Dendritic cell treated with granulocyte-macrophage colony-stimulating factor and Interleukin-4, amounts not matched to agents 40 ng/mL and 50 ng/mL, for 4 days (primary cell): ENCODE results near the gene PLCL2.

ENCODE experiments used
- H3K27ac Mint-ChIP-seq: one replicate; pipeline ENCODE4 v1.8.0; 2022; ENCODE audit warnings: mild to moderate bottlenecking, mixed read lengths
- H3K27me3 Mint-ChIP-seq: one replicate; pipeline ENCODE4 v1.8.0; 2022; ENCODE audit warnings: mild to moderate bottlenecking, mixed read lengths
- H3K36me3 Mint-ChIP-seq: one replicate; pipeline ENCODE4 v1.8.0; 2022; ENCODE audit warnings: low read depth, mixed read lengths
- H3K4me1 Mint-ChIP-seq: one replicate; pipeline ENCODE4 v1.8.0; 2022; ENCODE audit warnings: low read depth, mixed read lengths
- H3K4me3 Mint-ChIP-seq: one replicate; pipeline ENCODE4 v1.8.0; 2022; ENCODE audit warnings: mild to moderate bottlenecking, moderate library complexity, mixed read lengths
- H3K9me3 Mint-ChIP-seq: one replicate; pipeline ENCODE4 v1.8.0; 2022; ENCODE audit warnings: mixed read lengths
- intact Hi-C: fragments of 100-400 bp; cut with micrococcal nuclease; formaldehyde crosslinking; loops from one replicate; pipeline ENCODE4 v1.15.0; 2022

Gene PLCL2

GRCh38 chr3:16846373-16847080 is 38.2 kb upstream of the PLCL2 start:
- Mint-ChIP-seq H3K9me3 (no peaks in the 10 kb centered on the region), H3K4me3 (no peak overlapping the region), H3K4me1 (peaks cover 83% of the 10 kb centered on the region), H3K27me3 (no peaks in the 10 kb centered on the region), H3K36me3 (no peaks in the 10 kb centered on the region), H3K27ac (peak overlapping the region; percentile 40)
- intact Hi-C loops = loop anchor here (5.0 kb wide), 1 partner anchor 44 kb away; no protein-coding TSS in a partner anchor

GRCh38 chr3:16848007-16848406 is 36.7 kb upstream of the PLCL2 start:
- Mint-ChIP-seq H3K9me3 (no peaks in the 10 kb centered on the region), H3K27me3 (no peaks in the 10 kb centered on the region), H3K4me1 (peaks cover 68% of the 10 kb centered on the region), H3K4me3 (no peak overlapping the region), H3K27ac (peak overlapping the region; percentile 40), H3K36me3 (no peaks in the 10 kb centered on the region)
- intact Hi-C loops = loop anchor here (5.0 kb wide), 1 partner anchor 46 kb away; no protein-coding TSS in a partner anchor

GRCh38 chr3:16849229-16849628 is 35.5 kb upstream of the PLCL2 start:
- H3K4me1 Mint-ChIP-seq = peaks cover 58% of the 10 kb centered on the region

GRCh38 chr3:16849795-16850194 is 35.0 kb upstream of the PLCL2 start:
- Mint-ChIP-seq H3K4me1 (peaks cover 53% of the 10 kb centered on the region), H3K36me3 (no peaks in the 10 kb centered on the region), H3K9me3 (no peaks in the 10 kb centered on the region), H3K27ac (peak overlapping the region; percentile 89), H3K27me3 (no peaks in the 10 kb centered on the region), H3K4me3 (peak overlapping the region; percentile 44)
- intact Hi-C loops = loop anchor here (5.0 kb wide), 1 partner anchor 47 kb away; no protein-coding TSS in a partner anchor

More at GRCh38 chr3:16849229-16849628, 35.5 kb upstream of the PLCL2 start:
- Mint-ChIP-seq H3K36me3 (no peaks in the 10 kb centered on the region), H3K27me3 (no peaks in the 10 kb centered on the region), H3K4me3 (peak overlapping the region; percentile 44), H3K27ac (peak overlapping the region; percentile 89), H3K9me3 (no peaks in the 10 kb centered on the region)
- intact Hi-C loops = loop anchor here (5.0 kb wide), 1 partner anchor 47 kb away; no protein-coding TSS in a partner anchor

GRCh38 chr3:16855497-16855896 is 29.3 kb upstream of the PLCL2 start:
- Mint-ChIP-seq H3K27me3 (no peaks in the 10 kb centered on the region), H3K27ac (no peak overlapping the region), H3K9me3 (no peaks in the 10 kb centered on the region), H3K4me3 (no peak overlapping the region), H3K4me1 (peaks cover 12% of the 10 kb centered on the region), H3K36me3 (no peaks in the 10 kb centered on the region)
- intact Hi-C loops = no loop called here

- Mint-ChIP-seq H3K36me3 (no peaks in the 10 kb centered on the region), H3K27me3 (no peaks in the 10 kb centered on the region), H3K9me3 (no peaks in the 10 kb centered on the region), H3K27ac (no peak overlapping the region), H3K4me1 (peaks cover 5% of the 10 kb centered on the region), H3K4me3 (no peak overlapping the region)
- intact Hi-C loops = no loop called here
Measured at GRCh38 chr3:16860234-16860633, 24.5 kb upstream of the PLCL2 start.

- no peaks in the 10 kb centered on the region for H3K36me3 Mint-ChIP-seq
- no peak overlapping the region for H3K4me3 Mint-ChIP-seq
- intact Hi-C loops = no loop called here
- no peaks in the 10 kb centered on the region for H3K9me3 Mint-ChIP-seq
- peaks cover 5% of the 10 kb centered on the region for H3K4me1 Mint-ChIP-seq
- no peak overlapping the region for H3K27ac Mint-ChIP-seq
- H3K27me3 Mint-ChIP-seq = no peaks in the 10 kb centered on the region
Measured at GRCh38 chr3:16861432-16861831, 23.3 kb upstream of the PLCL2 start.

- intact Hi-C loops = no loop called here
- Mint-ChIP-seq H3K27ac (no peak overlapping the region), H3K36me3 (no peaks in the 10 kb centered on the region), H3K4me3 (no peak overlapping the region), H3K27me3 (no peaks in the 10 kb centered on the region), H3K4me1 (no peaks in the 10 kb centered on the region), H3K9me3 (no peaks in the 10 kb centered on the region)
Measured at GRCh38 chr3:16864610-16865313, 20.0 kb upstream of the PLCL2 start.

- H3K9me3 Mint-ChIP-seq = no peaks in the 10 kb centered on the region
Measured at GRCh38 chr3:16865335-16865734, 19.4 kb upstream of the PLCL2 start.

GRCh38 chr3:16866571-16866970 is 18.2 kb upstream of the PLCL2 start:
- no peak overlapping the region for H3K4me3 Mint-ChIP-seq
- no peaks in the 10 kb centered on the region for H3K9me3 Mint-ChIP-seq
- H3K27me3 Mint-ChIP-seq = no peaks in the 10 kb centered on the region
- no peaks in the 10 kb centered on the region for H3K4me1 Mint-ChIP-seq
- H3K36me3 Mint-ChIP-seq = no peaks in the 10 kb centered on the region
- intact Hi-C loops = no loop called here
- no peak overlapping the region for H3K27ac Mint-ChIP-seq

More at GRCh38 chr3:16865335-16865734, 19.4 kb upstream of the PLCL2 start:
- Mint-ChIP-seq H3K36me3 (no peaks in the 10 kb centered on the region), H3K4me3 (no peak overlapping the region), H3K4me1 (no peaks in the 10 kb centered on the region), H3K27me3 (no peaks in the 10 kb centered on the region), H3K27ac (no peak overlapping the region)
- intact Hi-C loops = no loop called here

- H3K27me3 Mint-ChIP-seq = no peaks in the 10 kb centered on the region
- no peaks in the 10 kb centered on the region for H3K36me3 Mint-ChIP-seq
- H3K4me3 Mint-ChIP-seq = no peak overlapping the region
- intact Hi-C loops = no loop called here
- H3K9me3 Mint-ChIP-seq = no peaks in the 10 kb centered on the region
- no peak overlapping the region for H3K27ac Mint-ChIP-seq
- peaks cover 13% of the 10 kb centered on the region for H3K4me1 Mint-ChIP-seq
Measured at GRCh38 chr3:16868513-16868912, 16.2 kb upstream of the PLCL2 start.

GRCh38 chr3:16869261-16870005 is 15.3 kb upstream of the PLCL2 start:
- intact Hi-C loops = no loop called here
- H3K9me3 Mint-ChIP-seq = no peaks in the 10 kb centered on the region
- no peaks in the 10 kb centered on the region for H3K27me3 Mint-ChIP-seq
- no peak overlapping the region for H3K27ac Mint-ChIP-seq
- H3K4me1 Mint-ChIP-seq = peaks cover 13% of the 10 kb centered on the region
- no peak overlapping the region for H3K4me3 Mint-ChIP-seq
- no peaks in the 10 kb centered on the region for H3K36me3 Mint-ChIP-seq

- H3K4me1 Mint-ChIP-seq = peaks cover 37% of the 10 kb centered on the region
- peak overlapping the region; percentile 49 for H3K27ac Mint-ChIP-seq
- intact Hi-C loops = no loop called here
Measured at GRCh38 chr3:16871915-16872842, 12.6 kb upstream of the PLCL2 start.

More at GRCh38 chr3:16871915-16872842, 12.6 kb upstream of the PLCL2 start:
- Mint-ChIP-seq H3K36me3 (no peaks in the 10 kb centered on the region), H3K27me3 (no peaks in the 10 kb centered on the region), H3K9me3 (no peaks in the 10 kb centered on the region), H3K4me3 (no peak overlapping the region)
